Stomach (tissue), 4 donors: Measurements from ENCODE around the gene NFS1.
"Not testable (repeated sequence)": the region's sequence is repeated elsewhere in the genome, so short reads cannot be mapped to it uniquely, and the experiment has no call there.

Experiments used
- CTCF ChIP-seq, 7 experiments: fragments of 450-650 bp in 4 of 7; fragments of 200-600 bp in 3 of 7; sonication (generic) in 3 of 7; IDR thresholded peaks; one replicate each; pipeline ENCODE4 v1.5.1; 2016 to 2019; ENCODE audit warnings: antibody characterized with exemption in 7 of 7, control low read depth in 2 of 7, mild to moderate bottlenecking in 1 of 7
- POLR2A ChIP-seq, 4 donors: fragments of 450-650 bp; IDR thresholded peaks; one replicate each; pipeline ENCODE4 v1.6.1; 2016; ENCODE audit warnings: antibody characterized with exemption in 4 of 4, control low read depth in 2 of 4, mild to moderate bottlenecking in 1 of 4, moderate library complexity in 1 of 4
- POLR2AphosphoS5 ChIP-seq, 3 donors: sonication (generic); formaldehyde crosslinking; IDR thresholded peaks; one replicate each; pipeline ENCODE4 v1.6.1; 2016; ENCODE audit warnings: antibody characterized with exemption in 3 of 3

GRCh38 chr20:35713120-35713519, 14.0 kb upstream of the NFS1 start:
- TF ChIP-seq POLR2AphosphoS5, CTCF, POLR2A (IDR thresholded peaks at IDR 0.05): not testable (repeated sequence)
